HS-5 (cell line): ENCODE data around the gene HNRNPA1.
A peak's percentile ranks its signal among the peaks of the same experiment; 100 is the strongest.
"Not testable (repeated sequence)": the region's sequence is repeated elsewhere in the genome, so short reads cannot be mapped to it uniquely, and the experiment has no call there.

ENCODE experiments used
- DNase-seq: peaks from one replicate; pipeline ENCODE4 v3.0.0-alpha.2; 2012; ENCODE audit warnings: low read depth

The HNRNPA1 gene

DNA sequence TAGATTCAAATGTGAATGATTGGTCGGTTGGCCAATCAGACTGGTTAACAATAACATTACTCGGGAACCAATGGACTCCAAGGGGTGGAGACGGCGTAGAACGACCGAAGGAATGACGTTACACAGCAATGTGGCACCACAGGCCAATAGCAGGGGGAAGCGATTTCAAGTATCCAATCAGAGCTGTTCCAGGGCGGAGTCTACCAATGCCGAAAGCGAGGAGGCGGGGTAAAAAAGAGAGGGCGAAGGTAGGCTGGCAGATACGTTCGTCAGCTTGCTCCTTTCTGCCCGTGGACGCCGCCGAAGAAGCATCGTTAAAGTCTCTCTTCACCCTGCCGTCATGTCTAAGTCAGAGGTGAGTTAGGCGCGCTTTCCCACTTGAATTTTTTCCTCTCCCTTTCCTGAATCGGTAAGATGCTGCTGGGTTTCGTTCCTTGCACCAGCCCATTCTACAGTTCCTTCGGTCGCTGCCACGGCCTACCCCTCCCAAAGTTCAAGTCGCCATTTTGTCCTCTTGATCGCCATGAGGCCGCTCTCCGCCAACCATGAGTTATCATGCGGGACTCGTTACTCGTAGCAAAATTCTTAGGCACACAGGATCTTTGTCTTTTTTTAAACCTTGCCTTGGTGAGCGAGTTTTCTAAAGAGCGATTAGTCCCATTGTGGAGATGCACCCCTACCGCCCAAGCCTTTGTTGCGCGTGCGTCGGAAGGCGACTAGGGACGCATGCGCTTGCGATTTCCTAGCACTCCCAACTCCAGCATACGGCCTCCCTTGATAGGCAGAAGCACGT is at the start of gene HNRNPA1:
Gene HNRNPA1 (plus strand): TSS at position 259 of the 793 bp plus-strand sequence. CDS start 82 bp downstream, at position 341.
- no peak for DNase-seq

DNA sequence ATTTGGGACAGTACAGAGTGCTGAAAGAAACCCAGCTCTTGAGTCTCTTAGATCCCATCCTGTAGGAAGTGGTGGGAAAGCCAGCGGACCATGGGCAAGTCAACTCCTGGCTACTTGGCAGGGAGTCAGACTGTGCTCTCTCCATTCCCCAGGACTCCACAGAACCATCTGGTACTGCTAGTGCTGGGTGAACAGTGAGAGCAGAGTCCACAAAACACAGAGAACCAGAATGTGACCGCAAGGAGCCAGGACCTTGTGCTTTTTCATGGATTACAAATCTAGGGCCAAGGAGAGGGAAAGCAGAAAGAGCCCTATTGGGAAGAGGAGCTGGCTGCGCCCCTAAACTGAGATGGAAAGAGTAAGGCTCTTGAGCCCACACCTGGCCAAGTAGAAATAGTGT is 49.3 kb upstream of the HNRNPA1 start:
- not testable (repeated sequence) for DNase-seq

GRCh38 chr12:54232790-54233189 is 47.7 kb upstream of the HNRNPA1 start:
- DNase-seq: no peak

DNA sequence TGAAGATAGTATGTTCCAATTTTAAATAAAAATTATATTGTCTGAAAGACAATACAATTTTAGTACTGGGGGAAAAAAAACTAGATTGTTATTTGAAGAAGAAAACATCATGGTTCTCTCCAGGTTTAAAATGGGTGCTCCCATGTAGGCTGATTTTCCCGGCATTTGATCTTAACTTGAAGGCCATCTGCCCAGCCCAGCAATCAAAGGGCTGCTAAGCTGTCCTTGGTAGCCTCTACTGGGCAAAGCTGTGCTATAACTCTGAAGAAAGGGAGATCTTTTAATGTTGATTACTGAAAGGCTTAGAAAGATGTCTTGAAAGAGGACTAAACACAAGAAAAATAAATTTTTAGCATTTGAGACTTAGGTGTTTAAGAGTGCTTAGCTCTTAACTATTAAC is 42.0 kb upstream of the HNRNPA1 start:
- DNase-seq: no peak

DNA sequence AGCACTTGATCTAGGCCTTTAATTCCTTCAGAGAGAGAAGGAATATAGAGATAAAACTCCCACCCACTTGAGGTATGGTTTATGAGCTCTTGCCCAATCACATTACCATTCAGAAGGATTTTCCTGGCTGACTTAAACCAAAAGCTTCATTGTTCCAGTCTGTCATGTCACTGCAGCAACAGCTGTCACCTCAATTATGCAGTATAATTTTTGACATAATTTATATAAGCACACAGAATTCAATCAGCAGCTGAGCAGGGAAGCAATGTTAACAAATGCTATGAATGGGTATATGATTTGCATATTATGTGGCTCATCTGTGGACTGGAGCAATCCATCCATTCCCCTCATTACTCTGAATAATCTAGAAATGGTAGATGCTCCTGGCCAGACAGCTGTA is 40.9 kb upstream of the HNRNPA1 start:
- DNase-seq: no peak

- DNase-seq: no peak
Observed at GRCh38 chr12:54240129-54240528, 40.4 kb upstream of the HNRNPA1 start.

DNA sequence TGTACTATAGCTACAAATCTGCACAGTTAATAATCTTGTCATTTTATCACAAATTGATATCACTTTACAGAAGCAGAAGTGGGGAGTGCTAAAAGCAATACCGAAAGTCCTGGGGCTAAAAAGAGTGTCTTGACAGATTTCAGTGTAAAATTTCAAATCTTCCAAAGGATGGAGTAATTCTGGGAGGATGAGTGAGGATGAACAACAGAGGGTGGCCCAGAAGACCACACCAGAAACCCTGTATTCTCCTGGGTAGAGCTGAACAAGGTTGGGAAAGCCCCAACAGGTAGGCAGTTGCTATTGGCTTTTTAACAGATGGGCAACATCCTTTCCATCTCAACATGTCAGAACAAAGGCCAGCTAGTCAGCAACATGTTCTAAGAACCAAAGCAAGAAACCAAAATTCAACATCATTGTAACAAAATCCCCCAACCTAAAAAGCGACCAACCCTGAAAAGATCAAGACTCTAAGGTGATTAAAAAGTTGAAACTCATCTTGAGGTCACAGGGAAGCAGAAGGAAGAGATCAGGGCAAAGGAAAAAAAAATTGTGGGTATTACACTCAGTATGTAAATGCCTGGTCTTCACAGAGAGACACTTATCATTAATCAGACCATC is 39.4 kb upstream of the HNRNPA1 start:
- DNase-seq: no peak

DNA sequence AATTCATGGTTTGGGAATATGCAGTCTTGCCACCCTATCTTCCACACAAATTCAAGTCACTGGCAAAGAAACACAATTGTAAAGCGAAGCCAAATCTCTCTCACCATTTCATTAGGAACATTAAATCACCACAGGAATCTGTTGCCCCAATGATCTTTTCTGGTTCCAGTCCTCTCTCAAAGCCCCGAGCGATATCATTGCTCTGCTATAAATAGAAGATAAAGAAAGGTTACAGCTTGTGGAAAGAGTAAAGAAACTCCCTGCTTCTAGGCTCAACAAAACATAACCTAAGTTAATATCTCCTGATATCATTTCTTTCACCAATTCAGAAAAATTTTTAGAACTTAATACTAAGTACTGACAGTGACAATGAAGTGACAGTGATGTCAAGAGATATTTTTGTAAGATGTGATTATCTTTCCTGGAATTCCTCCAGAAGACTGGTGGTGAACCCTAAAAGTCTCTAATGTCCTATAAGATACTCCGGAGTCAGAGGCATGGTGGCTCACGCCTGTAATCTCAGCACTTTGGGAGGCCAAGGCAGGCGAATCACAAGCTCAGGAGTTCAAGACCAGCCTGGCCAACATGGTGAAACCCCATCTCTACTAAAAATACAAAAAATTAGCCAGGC is 34.4 kb upstream of the HNRNPA1 start:
- DNase-seq: no peak

- no peak for DNase-seq
Observed at GRCh38 chr12:54249489-54249888, 31.0 kb upstream of the HNRNPA1 start.

- DNase-seq: no peak
Observed at GRCh38 chr12:54251667-54252284, 28.8 kb upstream of the HNRNPA1 start.

GRCh38 chr12:54253240-54253639 is 27.3 kb upstream of the HNRNPA1 start:
- DNase-seq: no peak

- DNase-seq: no peak
Observed at GRCh38 chr12:54257332-54257731, 23.2 kb upstream of the HNRNPA1 start.

GRCh38 chr12:54258201-54258681 is 22.3 kb upstream of the HNRNPA1 start:
- DNase-seq: no peak

- peak; percentile 74 for DNase-seq
Observed at GRCh38 chr12:54259194-54260011, 21.1 kb upstream of the HNRNPA1 start.

DNA sequence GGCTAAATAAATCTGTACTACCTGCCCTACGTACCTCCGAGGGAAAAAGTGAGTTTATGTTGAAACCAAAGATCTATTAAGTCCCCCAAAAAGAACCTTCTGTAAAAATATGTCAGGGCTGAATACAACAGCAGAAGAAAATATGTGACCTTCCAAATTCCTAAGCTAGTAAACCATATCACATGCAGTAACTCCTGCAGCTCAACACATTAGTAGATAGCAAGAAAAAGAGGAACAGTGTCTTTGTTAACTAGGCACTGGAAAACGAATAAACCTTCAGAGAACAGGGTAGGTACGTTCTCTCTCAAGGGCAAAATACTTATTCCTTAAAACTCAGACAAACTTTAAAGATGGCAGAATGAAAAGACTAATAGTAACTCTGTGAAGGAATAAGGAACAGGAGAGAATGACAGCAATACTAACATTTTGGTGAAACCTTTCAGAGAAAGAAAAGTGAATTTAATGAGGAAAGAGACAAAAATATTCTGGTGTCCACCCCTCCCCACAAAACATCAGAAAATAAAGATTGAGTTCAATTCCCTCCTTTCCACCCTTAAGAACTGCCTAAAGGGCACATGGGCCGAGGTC is 18.6 kb upstream of the HNRNPA1 start:
- no peak for DNase-seq

- DNase-seq: peak; percentile 79
Observed at GRCh38 chr12:54262403-54262925, 18.1 kb upstream of the HNRNPA1 start.

DNA sequence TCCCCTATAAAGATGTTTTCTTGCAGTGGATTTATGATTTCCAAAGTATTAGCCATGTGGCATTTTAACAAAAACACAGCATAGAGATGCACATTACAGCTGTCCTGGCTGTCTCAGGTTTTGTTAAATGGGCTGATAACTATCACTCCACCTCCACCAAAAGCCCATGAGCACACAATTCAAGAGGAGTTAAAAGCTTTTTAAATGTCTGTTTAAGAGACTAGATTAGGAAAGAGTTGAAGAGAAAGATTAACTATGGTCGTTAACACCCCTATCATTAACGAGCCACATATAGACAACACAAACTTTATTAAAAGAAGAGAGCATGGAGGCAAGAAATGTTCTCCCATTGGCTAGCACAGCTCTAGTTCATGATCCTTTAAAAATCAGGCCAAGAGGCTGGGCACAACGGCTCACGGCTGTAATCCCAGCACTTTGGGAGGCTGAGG is 15.1 kb upstream of the HNRNPA1 start:
- DNase-seq: no peak

DNA sequence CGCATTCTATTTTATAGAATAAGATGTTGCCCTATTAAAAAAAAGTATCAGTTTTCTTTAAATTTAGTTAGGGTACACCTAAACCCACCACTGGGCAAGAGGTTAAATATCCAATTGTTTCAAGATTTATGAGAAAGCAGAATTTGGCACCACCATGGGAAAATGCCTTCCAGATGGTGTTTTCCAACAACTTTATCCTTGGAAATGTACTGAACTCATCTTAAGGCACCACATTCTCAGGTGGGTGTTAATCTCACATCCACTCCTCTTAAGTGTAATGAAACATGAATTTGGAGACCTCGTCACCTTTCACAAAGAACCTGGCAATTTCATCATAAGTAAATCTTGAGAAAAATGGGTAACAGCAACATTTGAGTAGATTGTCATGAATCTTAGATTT is 13.7 kb upstream of the HNRNPA1 start:
- no peak for DNase-seq

DNA sequence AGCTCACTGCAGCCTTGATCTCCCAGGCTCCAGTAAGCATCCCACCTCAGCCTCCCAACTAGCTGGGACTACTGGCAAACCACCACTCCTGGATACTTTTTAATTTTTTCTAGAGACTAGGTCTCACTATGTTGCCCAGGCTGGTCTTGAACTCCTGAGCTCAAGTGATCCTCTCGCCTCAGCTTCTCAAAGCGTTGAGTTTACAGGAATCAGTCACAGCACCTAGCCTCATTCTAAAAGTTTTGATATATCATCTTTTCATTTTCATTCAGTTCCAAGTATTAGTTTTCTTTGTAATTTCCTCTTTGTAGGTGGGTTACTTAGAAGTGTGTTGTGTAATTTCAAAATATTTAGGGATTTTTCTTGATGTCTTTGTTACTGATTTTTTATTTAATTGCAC is 10.2 kb upstream of the HNRNPA1 start:
- DNase-seq: no peak

GRCh38 chr12:54272214-54272613 is 8.3 kb upstream of the HNRNPA1 start:
- DNase-seq: no peak

- no peak for DNase-seq
Observed at GRCh38 chr12:54273981-54274380, 6.5 kb upstream of the HNRNPA1 start.
